Measurements from ENCODE around the gene NDUFB5. TPM values are rescaled to one million over a fixed set of nuclear protein-coding genes. Genes with fewer than 3 reads are reported as not detected.

The NDUFB5 gene
- total and polyA plus RNA-seq, 10 donors = 70.7 to 122 (median 89.9) TPM

- H3K36me3 ChIP-seq = peaks cover 0 to 57% (median 40%) of the 10 kb centered on the region in 6 donors
- WGBS, 5 donors = 61 to 86% (median 69%) methylated on average over 4 of the region's 4 CpGs
- no peak for DNase-seq
- no peaks in the 10 kb centered on the region for H3K27me3 ChIP-seq (replicated peaks in 1 of 7)
- TF ChIP-seq POLR2AphosphoS5 (IDR thresholded peaks at IDR 0.05) = no peak
- no peak for TF ChIP-seq CTCF (IDR thresholded peaks at IDR 0.05 in 8 of 11, conservative IDR thresholded peaks at IDR 0.05 in 3 of 11)
- TF ChIP-seq POLR2A (IDR thresholded peaks at IDR 0.05) = no peak
- peak overlapping the region in 6 of 8 donors; percentile 68 to 92 (median 78) for H3K4me3 ChIP-seq
- peaks cover 24 to 73% (median 48%) of the 10 kb centered on the region in 6 donors for H3K4me1 ChIP-seq
- H3K9me3 ChIP-seq = no peaks in the 10 kb centered on the region
- intact Hi-C loops (cut with DNase I; ENCODE audit: low total_unique reads) = no loop called here
- peak overlapping the region in 1 of 8 donors; percentile 94 for H3K27ac ChIP-seq
Measured at GRCh38 chr3:179603321-179603720, 1.3 kb upstream of the NDUFB5 start.

- H3K36me3 ChIP-seq = peaks cover 0 to 55% (median 35%) of the 10 kb centered on the region in 6 donors
- intact Hi-C loops (cut with DNase I; ENCODE audit: low total_unique reads) = no loop called here
- no peak for DNase-seq
- H3K27me3 ChIP-seq (replicated peaks in 1 of 7) = no peaks in the 10 kb centered on the region
- 0 to 2% (median 1%) methylated on average over 3 of the region's 3 CpGs for WGBS, 5 donors
- H3K27ac ChIP-seq = peak overlapping the region; percentile 77 to 96 (median 92)
- H3K4me1 ChIP-seq = peaks cover 24 to 78% (median 53%) of the 10 kb centered on the region in 6 donors
- TF ChIP-seq POLR2A (IDR thresholded peaks at IDR 0.05) (no peak), POLR2AphosphoS5 (IDR thresholded peaks at IDR 0.05) (no peak), CTCF (IDR thresholded peaks at IDR 0.05 in 8 of 11, conservative IDR thresholded peaks at IDR 0.05 in 3 of 11) (no peak)
- no peaks in the 10 kb centered on the region for H3K9me3 ChIP-seq
- peak overlapping the region; percentile 52 to 92 (median 76) for H3K4me3 ChIP-seq
Measured at GRCh38 chr3:179603831-179604230, 763 bp upstream of the NDUFB5 start.

GRCh38 chr3:179606534-179607085 is 2.0 kb downstream of the NDUFB5 start:
- intact Hi-C loops (cut with DNase I; ENCODE audit: low total_unique reads) = no loop called here
- H3K27me3 ChIP-seq (replicated peaks in 1 of 7) = no peaks in the 10 kb centered on the region
- H3K4me3 ChIP-seq = no peak overlapping the region
- peak overlapping the region in 3 of 8 donors; percentile 4 to 30 (median 12) for H3K27ac ChIP-seq
- no peak for DNase-seq
- no peaks in the 10 kb centered on the region for H3K9me3 ChIP-seq
- WGBS, 5 donors = 80 to 96% (median 83%) methylated on average over 4 of the region's 4 CpGs
- TF ChIP-seq POLR2A (IDR thresholded peaks at IDR 0.05) (no peak), POLR2AphosphoS5 (IDR thresholded peaks at IDR 0.05) (no peak), CTCF (IDR thresholded peaks at IDR 0.05 in 8 of 11, conservative IDR thresholded peaks at IDR 0.05 in 3 of 11) (no peak)
- peaks cover 0 to 41% (median 7%) of the 10 kb centered on the region in 6 donors for H3K36me3 ChIP-seq
- H3K4me1 ChIP-seq = peaks cover 31 to 84% (median 61%) of the 10 kb centered on the region in 6 donors

- H3K27ac ChIP-seq = peak overlapping the region in 6 of 8 donors; percentile 16 to 76 (median 52)
- H3K9me3 ChIP-seq = no peaks in the 10 kb centered on the region
- no peaks in the 10 kb centered on the region for H3K27me3 ChIP-seq (replicated peaks in 1 of 7)
- intact Hi-C loops (cut with DNase I; ENCODE audit: low total_unique reads) = no loop called here
- H3K4me3 ChIP-seq = no peak overlapping the region
- TF ChIP-seq POLR2AphosphoS5 (IDR thresholded peaks at IDR 0.05) (no peak), POLR2A (IDR thresholded peaks at IDR 0.05) (no peak), CTCF (IDR thresholded peaks at IDR 0.05 in 8 of 11, conservative IDR thresholded peaks at IDR 0.05 in 3 of 11) (no peak)
- no peak for DNase-seq
- WGBS, 5 donors = 29 to 34% (median 32%) methylated on average over 6 of the region's 6 CpGs
- peaks cover 0 to 37% (median 3%) of the 10 kb centered on the region in 6 donors for H3K36me3 ChIP-seq
- H3K4me1 ChIP-seq = peaks cover 21 to 59% (median 45%) of the 10 kb centered on the region in 6 donors
Measured at GRCh38 chr3:179608931-179609720, 4.5 kb downstream of the NDUFB5 start.
